C4-2B (cell line): ENCODE results near the gene LBHD1.

Experiments
- H3K27ac ChIP-seq: fragments of 450-650 bp; 2 replicates; pipeline ENCODE4 v1.5.1; 2017
- ZFX ChIP-seq: fragments of 450-650 bp; IDR thresholded peaks from 2 replicates; pipeline ENCODE4 v1.6.1; 2017
- TF ChIP-seq, protein P1 (sequence below): fragments of 450-650 bp; conservative IDR thresholded peaks from 2 replicates; pipeline ENCODE4 v1.5.1; 2017; ENCODE audit warnings: mild to moderate bottlenecking

LBHD1 gene

DNA sequence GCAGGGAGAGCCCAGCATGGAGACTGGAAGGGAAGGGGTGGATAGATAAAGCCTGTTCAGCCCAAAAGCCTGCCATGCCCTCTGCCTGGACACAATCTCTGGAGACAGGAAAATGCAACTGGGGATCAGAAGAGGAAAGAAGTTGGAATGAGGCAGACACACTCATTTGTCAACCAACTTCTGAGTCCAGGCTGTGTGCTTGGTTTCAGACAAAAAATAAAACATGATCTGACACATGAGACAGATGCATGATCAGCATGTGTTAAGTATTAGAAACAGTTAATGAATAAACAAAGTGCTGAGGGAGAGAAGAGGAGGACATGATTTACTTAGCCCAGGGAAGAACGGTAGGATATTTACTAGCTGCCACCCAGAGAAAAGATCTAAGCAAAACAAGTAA is 16.4 kb upstream of the LBHD1 start:
- no peak for TF ChIP-seq ZFX
- TF ChIP-seq, protein P1, sequence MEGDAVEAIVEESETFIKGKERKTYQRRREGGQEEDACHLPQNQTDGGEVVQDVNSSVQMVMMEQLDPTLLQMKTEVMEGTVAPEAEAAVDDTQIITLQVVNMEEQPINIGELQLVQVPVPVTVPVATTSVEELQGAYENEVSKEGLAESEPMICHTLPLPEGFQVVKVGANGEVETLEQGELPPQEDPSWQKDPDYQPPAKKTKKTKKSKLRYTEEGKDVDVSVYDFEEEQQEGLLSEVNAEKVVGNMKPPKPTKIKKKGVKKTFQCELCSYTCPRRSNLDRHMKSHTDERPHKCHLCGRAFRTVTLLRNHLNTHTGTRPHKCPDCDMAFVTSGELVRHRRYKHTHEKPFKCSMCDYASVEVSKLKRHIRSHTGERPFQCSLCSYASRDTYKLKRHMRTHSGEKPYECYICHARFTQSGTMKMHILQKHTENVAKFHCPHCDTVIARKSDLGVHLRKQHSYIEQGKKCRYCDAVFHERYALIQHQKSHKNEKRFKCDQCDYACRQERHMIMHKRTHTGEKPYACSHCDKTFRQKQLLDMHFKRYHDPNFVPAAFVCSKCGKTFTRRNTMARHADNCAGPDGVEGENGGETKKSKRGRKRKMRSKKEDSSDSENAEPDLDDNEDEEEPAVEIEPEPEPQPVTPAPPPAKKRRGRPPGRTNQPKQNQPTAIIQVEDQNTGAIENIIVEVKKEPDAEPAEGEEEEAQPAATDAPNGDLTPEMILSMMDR, result no peak
- no peak overlapping the region for H3K27ac ChIP-seq

DNA sequence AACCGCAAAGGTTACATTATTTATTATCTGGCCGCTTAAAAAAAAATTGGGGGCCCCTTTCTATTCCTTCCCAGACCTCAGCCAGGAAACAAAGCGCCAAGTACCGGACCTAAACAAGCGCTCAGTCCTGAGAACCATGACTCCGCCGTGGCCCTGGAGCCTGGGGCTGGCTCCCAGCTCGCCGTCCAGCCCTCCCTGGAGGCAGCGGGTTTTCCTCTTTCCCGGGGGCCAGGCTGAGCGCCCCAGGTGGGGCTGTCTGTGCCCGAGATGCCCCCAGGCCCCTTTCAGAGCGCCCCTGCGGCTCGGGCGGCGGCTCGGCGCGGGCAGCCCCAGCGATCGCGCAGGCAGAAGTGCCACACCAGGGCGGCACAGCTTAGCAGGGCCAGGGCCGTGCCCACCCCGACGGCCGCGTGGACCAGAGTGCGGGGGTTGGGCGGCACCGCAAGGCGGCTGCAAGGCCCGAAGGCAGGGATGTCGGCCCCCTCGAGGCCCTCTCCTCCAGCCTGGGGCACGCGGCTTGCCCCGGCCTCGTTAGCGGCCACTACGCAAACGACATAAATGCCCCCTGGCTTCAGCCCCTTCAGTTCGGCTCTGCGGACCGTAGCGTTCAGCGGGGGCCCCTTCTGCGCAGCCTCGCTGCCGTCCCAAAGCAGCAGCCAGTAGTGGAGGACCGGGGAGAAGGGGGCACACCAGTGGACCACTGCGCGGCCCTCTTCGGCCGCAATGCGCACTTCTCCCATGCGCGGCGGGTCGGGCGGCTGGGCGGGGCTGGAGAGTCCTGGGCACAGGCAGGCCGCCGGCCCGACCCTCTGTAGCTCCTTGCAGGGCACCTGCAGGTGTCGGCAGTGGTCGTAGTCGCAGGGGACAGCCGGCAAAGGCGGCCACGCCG is 15.7 kb upstream of the LBHD1 start:
- no peak overlapping the region for H3K27ac ChIP-seq
- TF ChIP-seq, protein P1, result no peak
- no peak for TF ChIP-seq ZFX

GRCh38 chr11:62682518-62682917 is 10.5 kb upstream of the LBHD1 start:
- TF ChIP-seq, protein P1, result no peak
- no peak for TF ChIP-seq ZFX
- no peak overlapping the region for H3K27ac ChIP-seq

- H3K27ac ChIP-seq, result no peak overlapping the region
- TF ChIP-seq ZFX, result no peak
- TF ChIP-seq, protein P1, result no peak; the same call in 1 of the 2 replicates
These were observed 8.8 kb upstream of the LBHD1 start for GRCh38 chr11:62680825-62681240.

DNA sequence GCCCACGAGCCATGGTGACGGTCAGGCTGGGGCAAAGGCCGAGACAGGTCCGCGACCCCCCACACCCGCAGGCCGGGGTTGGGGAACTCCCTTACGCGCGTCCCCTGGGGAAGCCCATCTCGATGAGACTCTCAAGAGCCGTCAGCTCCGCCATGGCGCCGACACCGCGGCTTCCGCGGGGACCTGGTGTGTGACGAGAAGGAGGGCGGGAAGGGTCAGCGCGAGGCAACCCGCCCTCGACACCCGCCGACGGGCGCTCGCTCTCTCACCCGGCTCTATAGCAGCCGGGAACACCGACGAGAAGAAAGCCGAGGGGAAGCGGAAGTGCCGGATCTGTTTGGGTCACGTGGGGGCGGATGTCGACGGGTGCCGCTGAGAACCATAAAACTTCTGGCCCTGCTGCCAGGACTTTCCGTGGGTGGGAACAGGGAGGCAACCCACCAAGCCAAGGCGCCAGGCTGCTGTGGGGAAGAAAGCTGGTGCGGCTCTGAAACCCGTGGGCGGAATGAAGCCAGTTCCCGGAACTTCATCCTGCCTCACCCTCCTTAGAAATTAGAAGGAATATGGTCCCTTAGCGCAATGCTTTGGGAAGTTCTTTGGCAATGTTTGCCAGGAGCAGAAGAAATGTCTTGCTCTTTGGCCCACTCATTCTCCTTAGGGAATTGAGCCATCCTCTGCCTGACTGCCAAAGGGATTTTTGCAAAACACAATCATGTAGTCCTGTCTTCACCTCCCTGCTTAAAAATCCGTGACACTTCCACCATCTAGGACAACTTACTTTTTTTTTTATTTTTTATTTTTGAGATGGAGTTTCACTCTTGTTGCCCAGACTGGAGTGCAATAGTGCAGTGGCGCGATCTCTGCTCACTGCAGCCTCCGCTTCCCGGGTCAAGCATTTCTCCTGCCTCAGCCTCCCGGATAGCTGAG is 7.0 kb upstream of the LBHD1 start, which contains the start of gene UBXN1:
TSS of gene UBXN1 (minus strand) at position 304 of the 927 bp plus-strand sequence. CDS start at position 154, 150 bp downstream.
- TF ChIP-seq ZFX, result no peak
- TF ChIP-seq, protein P1, result no peak

GRCh38 chr11:62678433-62678769 is 6.3 kb upstream of the LBHD1 start:
- TF ChIP-seq, protein P1, result no peak
- no peak for TF ChIP-seq ZFX
- peak overlapping the region; percentile 83 for H3K27ac ChIP-seq

More for the DNA sequence above, 7.0 kb upstream of the LBHD1 start, which contains the start of gene UBXN1:
- peak within 1 kb of the TSS; percentile 83 for H3K27ac ChIP-seq
